ENCODE results near the gene PPFIBP2. TPM values are rescaled to one million over a fixed set of nuclear protein-coding genes. Genes with fewer than 3 reads are reported as not detected.

PPFIBP2 gene
- total RNA-seq, 1 donor from 2014 or later, result 1.8 TPM

GRCh38 chr11:7486781-7487140 lies 27.0 kb upstream of the PPFIBP2 start:
- Histone ChIP-seq H3K4me3 (ENCODE audit: insufficient read depth, low read depth, low read length) (no peak overlapping the region), H3K4me2 (ENCODE audit: low read length) (no peak overlapping the region), H2AFZ (ENCODE audit: low read depth, low read length) (no peak overlapping the region), H3K27ac (ENCODE audit: low read depth, low read length) (no peak overlapping the region), H3K9ac (ENCODE audit: low read length) (no peak overlapping the region), H4K20me1 (ENCODE audit: insufficient read depth, low read length) (no peaks in the 10 kb centered on the region), H3K9me3 (ENCODE audit: insufficient read depth, low read depth, low read length) (no peaks in the 10 kb centered on the region), H3K4me1 (ENCODE audit: insufficient read depth, low read length) (no peaks in the 10 kb centered on the region), H3K27me3 (ENCODE audit: insufficient read depth, low read length) (no peaks in the 10 kb centered on the region), H3K79me2 (ENCODE audit: insufficient read depth, low read length) (no peaks in the 10 kb centered on the region), H3K36me3 (ENCODE audit: insufficient read depth, low read length) (no peaks in the 10 kb centered on the region)
- no peaks in the 10 kb centered on the region for H3K27me3 Mint-ChIP-seq (ENCODE audit: low read depth, unreplicated experiment)
- H3K4me3 Mint-ChIP-seq (ENCODE audit: unreplicated experiment), result no peak overlapping the region
- TF ChIP-seq EZH2 (IDR thresholded peaks at IDR 0.05; ENCODE audit: insufficient read depth, low read length), result no peak
- TF ChIP-seq CTCF (IDR thresholded peaks at IDR 0.05; ENCODE audit: insufficient read depth, low read depth, low read length), result no peak
- no peaks in the 10 kb centered on the region for H3K4me1 Mint-ChIP-seq (ENCODE audit: low read depth, unreplicated experiment)
- FAIRE-seq (no peak), DNase-seq (ENCODE audit: low read depth) (no peak)
- no peak overlapping the region for H3K27ac Mint-ChIP-seq (ENCODE audit: unreplicated experiment)
- H3K36me3 Mint-ChIP-seq (ENCODE audit: low read depth, unreplicated experiment), result no peaks in the 10 kb centered on the region
- no peaks in the 10 kb centered on the region for H3K9me3 Mint-ChIP-seq (ENCODE audit: unreplicated experiment)

GRCh38 chr11:7487360-7487759 lies 26.4 kb upstream of the PPFIBP2 start:
- Histone ChIP-seq H3K27ac (ENCODE audit: low read depth, low read length) (no peak overlapping the region), H3K27me3 (ENCODE audit: insufficient read depth, low read length) (no peaks in the 10 kb centered on the region), H3K9ac (ENCODE audit: low read length) (no peak overlapping the region), H3K9me3 (ENCODE audit: insufficient read depth, low read depth, low read length) (no peaks in the 10 kb centered on the region), H4K20me1 (ENCODE audit: insufficient read depth, low read length) (no peaks in the 10 kb centered on the region), H3K4me2 (ENCODE audit: low read length) (no peak overlapping the region), H2AFZ (ENCODE audit: low read depth, low read length) (no peak overlapping the region), H3K4me3 (ENCODE audit: insufficient read depth, low read depth, low read length) (no peak overlapping the region), H3K79me2 (ENCODE audit: insufficient read depth, low read length) (no peaks in the 10 kb centered on the region), H3K36me3 (ENCODE audit: insufficient read depth, low read length) (no peaks in the 10 kb centered on the region), H3K4me1 (ENCODE audit: insufficient read depth, low read length) (no peaks in the 10 kb centered on the region)
- H3K4me1 Mint-ChIP-seq (ENCODE audit: low read depth, unreplicated experiment), result no peaks in the 10 kb centered on the region
- no peaks in the 10 kb centered on the region for H3K36me3 Mint-ChIP-seq (ENCODE audit: low read depth, unreplicated experiment)
- H3K4me3 Mint-ChIP-seq (ENCODE audit: unreplicated experiment), result no peak overlapping the region
- FAIRE-seq (no peak), DNase-seq (ENCODE audit: low read depth) (no peak)
- TF ChIP-seq CTCF (IDR thresholded peaks at IDR 0.05; ENCODE audit: insufficient read depth, low read depth, low read length) (no peak), EZH2 (IDR thresholded peaks at IDR 0.05; ENCODE audit: insufficient read depth, low read length) (no peak)
- H3K27ac Mint-ChIP-seq (ENCODE audit: unreplicated experiment), result no peak overlapping the region
- no peaks in the 10 kb centered on the region for H3K9me3 Mint-ChIP-seq (ENCODE audit: unreplicated experiment)
- no peaks in the 10 kb centered on the region for H3K27me3 Mint-ChIP-seq (ENCODE audit: low read depth, unreplicated experiment)

- H3K27ac ChIP-seq (ENCODE audit: low read depth, low read length), result no peak overlapping the region
- H2AFZ ChIP-seq (ENCODE audit: low read depth, low read length), result no peak overlapping the region
- no peaks in the 10 kb centered on the region for H3K4me1 ChIP-seq (ENCODE audit: insufficient read depth, low read length)
- no peaks in the 10 kb centered on the region for H3K27me3 Mint-ChIP-seq (ENCODE audit: low read depth, unreplicated experiment)
- H3K4me2 ChIP-seq (ENCODE audit: low read length), result no peak overlapping the region
- H3K27ac Mint-ChIP-seq (ENCODE audit: unreplicated experiment), result no peak overlapping the region
- no peak overlapping the region for H3K9ac ChIP-seq (ENCODE audit: low read length)
- FAIRE-seq (no peak), DNase-seq (ENCODE audit: low read depth) (no peak)
- H3K4me3 ChIP-seq (ENCODE audit: insufficient read depth, low read depth, low read length), result no peak overlapping the region
- no peaks in the 10 kb centered on the region for H4K20me1 ChIP-seq (ENCODE audit: insufficient read depth, low read length)
- no peaks in the 10 kb centered on the region for H3K27me3 ChIP-seq (ENCODE audit: insufficient read depth, low read length)
- H3K9me3 ChIP-seq (ENCODE audit: insufficient read depth, low read depth, low read length), result no peaks in the 10 kb centered on the region
- no peaks in the 10 kb centered on the region for H3K9me3 Mint-ChIP-seq (ENCODE audit: unreplicated experiment)
- H3K79me2 ChIP-seq (ENCODE audit: insufficient read depth, low read length), result no peaks in the 10 kb centered on the region
- H3K4me3 Mint-ChIP-seq (ENCODE audit: unreplicated experiment), result no peak overlapping the region
- no peaks in the 10 kb centered on the region for H3K36me3 Mint-ChIP-seq (ENCODE audit: low read depth, unreplicated experiment)
- TF ChIP-seq CTCF (IDR thresholded peaks at IDR 0.05; ENCODE audit: insufficient read depth, low read depth, low read length) (no peak), EZH2 (IDR thresholded peaks at IDR 0.05; ENCODE audit: insufficient read depth, low read length) (no peak)
- no peaks in the 10 kb centered on the region for H3K4me1 Mint-ChIP-seq (ENCODE audit: low read depth, unreplicated experiment)
- no peaks in the 10 kb centered on the region for H3K36me3 ChIP-seq (ENCODE audit: insufficient read depth, low read length)
Observed at GRCh38 chr11:7488681-7489080, 25.1 kb upstream of the PPFIBP2 start.
